COR-L47 (cell line): ENCODE measurements around the gene FNDC3B.

ENCODE experiments used
- DNase-seq: peaks from one replicate; lab custom pipeline; 2025; lab: John Stamatoyannopoulos, UW

FNDC3B gene

GRCh38 chr3:172073262-172073915 lies 34.0 kb downstream of the FNDC3B start:
- no peak for DNase-seq

- no peak for DNase-seq
These were observed 34.7 kb downstream of the FNDC3B start for GRCh38 chr3:172074032-172074431.

GRCh38 chr3:172074586-172074985 lies 35.2 kb downstream of the FNDC3B start:
- DNase-seq = no peak

GRCh38 chr3:172076212-172076611 lies 36.8 kb downstream of the FNDC3B start:
- peak; percentile 27 for DNase-seq

GRCh38 chr3:172077197-172077757 lies 37.9 kb downstream of the FNDC3B start:
- DNase-seq = no peak

GRCh38 chr3:172078244-172078643 lies 38.9 kb downstream of the FNDC3B start:
- DNase-seq = no peak

- DNase-seq = no peak
These were observed 39.3 kb downstream of the FNDC3B start for GRCh38 chr3:172078721-172079120.

GRCh38 chr3:172079326-172079976 lies 40.1 kb downstream of the FNDC3B start:
- DNase-seq = no peak

- DNase-seq = no peak
These were observed 41.1 kb downstream of the FNDC3B start for GRCh38 chr3:172080503-172080902.

GRCh38 chr3:172082269-172082668 lies 42.9 kb downstream of the FNDC3B start:
- DNase-seq = no peak

GRCh38 chr3:172082820-172083513 lies 43.6 kb downstream of the FNDC3B start:
- DNase-seq = no peak

- DNase-seq = no peak
These were observed 44.6 kb downstream of the FNDC3B start for GRCh38 chr3:172083995-172084409.

- no peak for DNase-seq
These were observed 45.6 kb downstream of the FNDC3B start for GRCh38 chr3:172084871-172085556.

GRCh38 chr3:172085557-172085895 lies 46.1 kb downstream of the FNDC3B start:
- DNase-seq = no peak

GRCh38 chr3:172086071-172086470 lies 46.7 kb downstream of the FNDC3B start:
- DNase-seq = no peak

GRCh38 chr3:172087198-172087597 lies 47.8 kb downstream of the FNDC3B start:
- no peak for DNase-seq

GRCh38 chr3:172087602-172088580 lies 48.5 kb downstream of the FNDC3B start:
- DNase-seq = no peak

- DNase-seq = no peak
These were observed 49.9 kb downstream of the FNDC3B start for GRCh38 chr3:172089250-172089649.

- no peak for DNase-seq
These were observed 50.7 kb downstream of the FNDC3B start for GRCh38 chr3:172090035-172090434.

- no peak for DNase-seq
These were observed 53.3 kb downstream of the FNDC3B start for GRCh38 chr3:172092658-172093057.
